Posterior cingulate gyrus (tissue), 11 donors: Measurements from ENCODE around the gene NSMCE1.

Experiments
- DNase-seq, 10 donors: peaks; one replicate each; pipeline versions ENCODE4 v3.0.0 to v3.0.0-alpha.2; 2020 to 2021; ENCODE audit warnings: mixed read lengths in 3 of 10
- intact Hi-C: fragments of 100-400 bp; cut with DNase I; formaldehyde crosslinking; loops from one replicate; pipeline ENCODE4 v1.15.1; 2023

Gene NSMCE1

GRCh38 chr16:27179500-27180072 lies 89.0 kb downstream of the NSMCE1 start:
- intact Hi-C loops = loop anchor here (2.0 to 5.0 kb wide), 2 partner anchors 189 to 278 kb away; no protein-coding TSS in a partner anchor

GRCh38 chr16:27177031-27177774 lies 91.4 kb downstream of the NSMCE1 start:
- intact Hi-C loops = no loop called here

More at GRCh38 chr16:27179500-27180072, 89.0 kb downstream of the NSMCE1 start:
- DNase-seq = peak in 7 of 10 donors; percentile 40 to 92 (median 69)

GRCh38 chr16:27175888-27176287 lies 92.7 kb downstream of the NSMCE1 start:
- intact Hi-C loops = no loop called here
- DNase-seq = no peak

More at GRCh38 chr16:27177031-27177774, 91.4 kb downstream of the NSMCE1 start:
- DNase-seq = no peak
